ENCODE measurements around the gene FAM200A. TPM values are rescaled to one million over a fixed set of nuclear protein-coding genes. Genes with fewer than 3 reads are reported as not detected.
"Not testable (repeated sequence)": the region's sequence is repeated elsewhere in the genome, so short reads cannot be mapped to it uniquely, and the experiment has no call there.

Gene FAM200A
- 6.0 and 6.2 TPM in 2 replicates for total RNA-seq

- peak within 1 kb of the TSS; percentile 74 for H3K4me3 ChIP-seq (ENCODE audit: low read depth, low read length)
- peak; percentile 60 for DNase-seq (ENCODE audit: low read depth)
- TF ChIP-seq, protein P1, sequence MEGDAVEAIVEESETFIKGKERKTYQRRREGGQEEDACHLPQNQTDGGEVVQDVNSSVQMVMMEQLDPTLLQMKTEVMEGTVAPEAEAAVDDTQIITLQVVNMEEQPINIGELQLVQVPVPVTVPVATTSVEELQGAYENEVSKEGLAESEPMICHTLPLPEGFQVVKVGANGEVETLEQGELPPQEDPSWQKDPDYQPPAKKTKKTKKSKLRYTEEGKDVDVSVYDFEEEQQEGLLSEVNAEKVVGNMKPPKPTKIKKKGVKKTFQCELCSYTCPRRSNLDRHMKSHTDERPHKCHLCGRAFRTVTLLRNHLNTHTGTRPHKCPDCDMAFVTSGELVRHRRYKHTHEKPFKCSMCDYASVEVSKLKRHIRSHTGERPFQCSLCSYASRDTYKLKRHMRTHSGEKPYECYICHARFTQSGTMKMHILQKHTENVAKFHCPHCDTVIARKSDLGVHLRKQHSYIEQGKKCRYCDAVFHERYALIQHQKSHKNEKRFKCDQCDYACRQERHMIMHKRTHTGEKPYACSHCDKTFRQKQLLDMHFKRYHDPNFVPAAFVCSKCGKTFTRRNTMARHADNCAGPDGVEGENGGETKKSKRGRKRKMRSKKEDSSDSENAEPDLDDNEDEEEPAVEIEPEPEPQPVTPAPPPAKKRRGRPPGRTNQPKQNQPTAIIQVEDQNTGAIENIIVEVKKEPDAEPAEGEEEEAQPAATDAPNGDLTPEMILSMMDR (conservative IDR thresholded peaks at IDR 0.05; ENCODE audit: low read depth, low read length), result no peak
Measured at GRCh38 chr7:99551767-99552463, at the start of gene FAM200A. Gene FAM200A, minus strand, starts transcription at chr7:99552114. Its CDS starts 3,707 bp downstream, at chr7:99548407.

- no peak overlapping the region for H3K4me3 ChIP-seq (ENCODE audit: low read depth, low read length)
- DNase-seq (ENCODE audit: low read depth), result no peak
- TF ChIP-seq, protein P1 (conservative IDR thresholded peaks at IDR 0.05; ENCODE audit: low read depth, low read length), result no peak
Measured at GRCh38 chr7:99599836-99600235, 47.9 kb upstream of the FAM200A start.

DNA sequence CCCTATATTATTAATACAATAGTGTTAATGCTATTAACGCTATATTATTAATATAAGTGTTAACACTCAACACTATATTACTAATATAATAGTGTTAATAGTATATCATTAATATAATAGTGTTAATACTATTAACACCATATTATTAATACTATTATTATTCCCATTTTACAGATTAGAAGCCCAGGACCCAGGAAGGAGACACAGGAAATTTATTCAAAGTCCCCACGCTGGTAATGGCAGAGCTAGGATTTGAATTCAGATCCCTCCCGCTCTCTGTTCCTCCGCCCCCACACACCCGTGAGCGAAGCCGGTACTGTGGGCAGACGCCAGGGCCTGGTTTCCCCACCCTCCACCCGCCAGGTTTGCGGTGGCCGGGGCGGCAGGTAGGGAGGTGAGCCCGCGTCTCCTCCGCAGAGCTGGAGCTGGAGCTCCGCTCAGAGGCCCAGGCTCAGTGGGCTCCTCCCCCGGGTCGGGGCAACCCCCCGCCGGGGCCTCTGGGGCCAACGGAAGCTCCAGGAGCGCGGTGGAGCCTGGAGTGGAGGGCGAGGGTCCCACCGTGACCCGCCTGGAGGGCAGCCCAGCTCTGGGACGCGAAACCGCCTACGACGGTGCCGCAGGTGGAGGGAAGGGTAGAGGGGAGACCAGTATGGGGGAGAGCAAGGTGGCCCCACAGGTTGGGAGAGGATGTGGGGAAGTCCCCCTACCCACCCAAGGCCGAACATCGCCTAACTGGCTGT is 46.0 kb upstream of the FAM200A start, which contains the start of gene TMEM225B:
TSS of gene TMEM225B (plus strand) at position 506 of the 740 bp plus-strand sequence. CDS start 6,122 bp downstream, outside the sequence.
- TF ChIP-seq, protein P1 (conservative IDR thresholded peaks at IDR 0.05; ENCODE audit: low read depth, low read length), result no peak
- DNase-seq (ENCODE audit: low read depth), result no peak
- no peak within 1 kb of the TSS for H3K4me3 ChIP-seq (ENCODE audit: low read depth, low read length)

DNA sequence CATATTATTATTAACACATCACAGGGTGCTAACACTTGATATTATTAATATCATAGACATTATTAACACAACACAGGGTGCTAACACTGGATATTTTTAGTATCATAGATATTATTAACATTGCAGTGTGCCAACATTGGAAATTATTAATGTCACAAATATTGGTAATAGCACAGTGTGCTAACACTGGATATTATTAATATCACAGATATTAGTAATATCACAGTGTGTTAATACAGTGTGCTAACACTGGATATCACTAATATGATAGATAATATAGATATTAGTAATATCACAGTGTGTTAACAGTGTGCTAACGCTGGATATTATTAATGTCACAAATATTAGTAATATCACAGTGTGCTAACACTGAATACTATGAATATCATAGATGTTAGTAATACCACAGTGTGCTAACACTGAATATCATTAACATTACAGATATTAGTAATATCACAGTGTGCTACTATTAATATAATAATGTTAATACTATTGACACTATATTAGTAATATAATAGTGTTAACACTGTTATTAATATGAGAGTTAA is 44.6 kb upstream of the FAM200A start:
- no peak for DNase-seq (ENCODE audit: low read depth)
- no peak overlapping the region for H3K4me3 ChIP-seq (ENCODE audit: low read depth, low read length)
- TF ChIP-seq, protein P1 (conservative IDR thresholded peaks at IDR 0.05; ENCODE audit: low read depth, low read length), result no peak

GRCh38 chr7:99594948-99595745 is 43.2 kb upstream of the FAM200A start:
- no peak for DNase-seq (ENCODE audit: low read depth)
- TF ChIP-seq, protein P1 (conservative IDR thresholded peaks at IDR 0.05; ENCODE audit: low read depth, low read length), result no peak
- no peak overlapping the region for H3K4me3 ChIP-seq (ENCODE audit: low read depth, low read length)

GRCh38 chr7:99588868-99589267 is 37.0 kb upstream of the FAM200A start:
- DNase-seq (ENCODE audit: low read depth), result no peak
- H3K4me3 ChIP-seq (ENCODE audit: low read depth, low read length), result no peak overlapping the region
- TF ChIP-seq, protein P1 (conservative IDR thresholded peaks at IDR 0.05; ENCODE audit: low read depth, low read length), result no peak

DNA sequence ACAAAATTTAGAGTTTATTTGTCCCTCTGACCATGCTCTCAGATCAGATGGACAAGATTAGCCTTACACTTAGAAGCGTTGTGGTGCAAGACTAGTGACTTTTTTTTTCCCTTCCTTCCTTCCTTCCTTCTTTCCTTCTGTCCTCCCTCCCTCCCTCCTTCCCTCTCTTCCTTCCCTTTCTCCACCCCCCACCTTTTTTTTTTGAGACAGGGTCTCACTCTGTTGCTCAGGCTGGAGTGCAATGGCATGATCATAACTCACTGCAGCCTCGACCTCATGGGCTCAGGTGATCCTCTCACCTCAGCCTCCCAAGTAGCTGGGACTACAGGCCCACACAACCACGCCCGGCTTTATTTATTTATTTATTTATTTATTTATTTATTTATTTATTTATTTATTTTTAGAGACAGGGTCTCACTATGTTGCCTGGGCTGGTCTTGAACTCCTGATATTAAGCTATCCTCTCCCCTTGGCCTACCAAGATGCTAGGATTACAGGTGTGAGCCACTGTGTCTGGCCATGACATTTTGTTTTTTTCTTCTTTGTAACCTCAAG is 28.9 kb upstream of the FAM200A start:
- H3K4me3 ChIP-seq (ENCODE audit: low read depth, low read length), result peak overlapping the region; percentile 64

More for the DNA sequence above, 28.9 kb upstream of the FAM200A start:
- not testable (repeated sequence) for DNase-seq (ENCODE audit: low read depth)

Data from epithelial cell of proximal tubule (primary cell).